Memory B cell (primary cell): ENCODE measurements around the gene SERPINB8.

Experiments
- ATAC-seq: fragments of 150-1000 bp; cut with Tn5 transposase; 2 replicates; pipeline ENCODE4 v1.10.0; 2021; ENCODE audit warnings: low read depth, mild to moderate bottlenecking, moderate library complexity
- DNase-seq, 2 donors: peaks; one replicate each; pipeline ENCODE4 v3.0.0; 2022; ENCODE audit warnings: low spot score in 2 of 2
- H3K27ac Mint-ChIP-seq: one replicate; pipeline ENCODE4 v1.8.0; 2022; ENCODE audit warnings: mild to moderate bottlenecking, moderate library complexity, mixed read lengths
- H3K27me3 Mint-ChIP-seq: one replicate; pipeline ENCODE4 v1.8.0; 2022; ENCODE audit warnings: mixed read lengths
- H3K36me3 Mint-ChIP-seq: one replicate; pipeline ENCODE4 v1.8.0; 2022; ENCODE audit warnings: mild to moderate bottlenecking, mixed read lengths
- H3K4me1 Mint-ChIP-seq: one replicate; pipeline ENCODE4 v1.8.0; 2022; ENCODE audit warnings: mixed read lengths
- H3K4me3 Mint-ChIP-seq: one replicate; pipeline ENCODE4 v1.8.0; 2022; ENCODE audit warnings: mild to moderate bottlenecking, moderate library complexity, mixed read lengths
- H3K9me3 Mint-ChIP-seq: one replicate; pipeline ENCODE4 v1.8.0; 2022; ENCODE audit warnings: mixed read lengths

Gene SERPINB8

GRCh38 chr18:63979409-63979920 lies 9.6 kb downstream of the SERPINB8 start:
- no peak overlapping the region for H3K4me3 Mint-ChIP-seq
- peaks cover 22% of the 10 kb centered on the region for H3K36me3 Mint-ChIP-seq
- DNase-seq (peak in 1 of 2 donors; percentile 24), ATAC-seq (peak; percentile 63)
- peak overlapping the region; percentile 4 for H3K27ac Mint-ChIP-seq
- peaks cover 19% of the 10 kb centered on the region for H3K4me1 Mint-ChIP-seq
- no peaks in the 10 kb centered on the region for H3K9me3 Mint-ChIP-seq
- H3K27me3 Mint-ChIP-seq, result no peaks in the 10 kb centered on the region

DNA sequence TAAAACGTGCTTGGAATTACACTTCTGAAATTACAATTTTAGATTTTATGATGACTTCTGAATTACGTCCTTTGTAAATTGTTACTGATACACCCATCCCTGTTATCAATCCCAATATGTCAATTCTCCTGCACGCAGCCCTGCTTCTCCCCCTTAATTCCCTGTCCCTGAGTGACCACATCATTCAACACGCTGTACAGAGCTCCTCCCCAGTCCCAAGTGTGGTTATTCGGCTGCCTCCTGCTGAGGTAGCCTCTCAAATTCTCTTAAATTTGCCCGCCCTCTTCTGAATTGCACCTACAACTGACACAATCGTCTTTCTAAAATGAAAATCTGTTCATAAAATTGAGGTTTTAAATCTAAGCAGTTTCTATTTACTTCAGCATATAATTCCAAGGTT lies 10.1 kb downstream of the SERPINB8 start:
- H3K36me3 Mint-ChIP-seq, result peaks cover 23% of the 10 kb centered on the region
- peaks cover 15% of the 10 kb centered on the region for H3K4me1 Mint-ChIP-seq
- H3K27ac Mint-ChIP-seq, result no peak overlapping the region

GRCh38 chr18:63980896-63981460 lies 11.1 kb downstream of the SERPINB8 start:
- ATAC-seq (no peak), DNase-seq (no peak)
- Mint-ChIP-seq H3K9me3 (no peaks in the 10 kb centered on the region), H3K4me1 (peaks cover 8% of the 10 kb centered on the region), H3K27ac (no peak overlapping the region), H3K36me3 (peaks cover 27% of the 10 kb centered on the region), H3K27me3 (no peaks in the 10 kb centered on the region), H3K4me3 (no peak overlapping the region)

More for the DNA sequence above, 10.1 kb downstream of the SERPINB8 start:
- H3K9me3 Mint-ChIP-seq, result no peaks in the 10 kb centered on the region
- no peak overlapping the region for H3K4me3 Mint-ChIP-seq
- ATAC-seq (no peak), DNase-seq (no peak)
- H3K27me3 Mint-ChIP-seq, result no peaks in the 10 kb centered on the region

DNA sequence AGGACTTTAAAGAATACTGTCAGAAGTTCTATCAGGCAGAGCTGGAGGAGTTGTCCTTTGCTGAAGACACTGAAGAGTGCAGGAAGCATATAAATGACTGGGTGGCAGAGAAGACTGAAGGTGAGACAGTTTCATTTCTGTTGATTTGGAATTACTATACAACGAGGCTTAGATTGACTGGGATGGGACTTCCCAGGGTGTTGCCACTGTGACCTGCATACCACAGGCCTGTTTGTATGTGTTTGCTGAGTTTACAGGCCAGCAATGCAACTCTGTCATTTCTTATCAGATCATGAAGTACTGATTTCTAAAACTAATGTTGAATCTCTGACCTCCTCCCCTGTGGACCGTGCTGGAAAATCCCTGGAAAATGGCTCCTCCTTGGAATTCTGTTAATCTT lies 11.8 kb downstream of the SERPINB8 start:
- no peak overlapping the region for H3K4me3 Mint-ChIP-seq
- no peaks in the 10 kb centered on the region for H3K27me3 Mint-ChIP-seq
- H3K27ac Mint-ChIP-seq, result no peak overlapping the region
- ATAC-seq, result no peak
- no peaks in the 10 kb centered on the region for H3K9me3 Mint-ChIP-seq
- peaks cover 29% of the 10 kb centered on the region for H3K36me3 Mint-ChIP-seq
- H3K4me1 Mint-ChIP-seq, result peaks cover 8% of the 10 kb centered on the region
- no peak for DNase-seq

- peaks cover 32% of the 10 kb centered on the region for H3K36me3 Mint-ChIP-seq
- no peaks in the 10 kb centered on the region for H3K27me3 Mint-ChIP-seq
- DNase-seq, result no peak
- no peaks in the 10 kb centered on the region for H3K9me3 Mint-ChIP-seq
- ATAC-seq, result no peak
- H3K4me3 Mint-ChIP-seq, result no peak overlapping the region
- H3K27ac Mint-ChIP-seq, result no peak overlapping the region
- H3K4me1 Mint-ChIP-seq, result peaks cover 8% of the 10 kb centered on the region
These were observed 12.5 kb downstream of the SERPINB8 start for GRCh38 chr18:63982361-63982760.

GRCh38 chr18:63986885-63987284 lies 17.0 kb downstream of the SERPINB8 start:
- Mint-ChIP-seq H3K27ac (no peak overlapping the region), H3K27me3 (no peaks in the 10 kb centered on the region), H3K9me3 (no peaks in the 10 kb centered on the region), H3K36me3 (peaks cover 31% of the 10 kb centered on the region), H3K4me1 (no peaks in the 10 kb centered on the region), H3K4me3 (no peak overlapping the region)
- ATAC-seq (no peak), DNase-seq (no peak)

GRCh38 chr18:63987743-63988142 lies 17.9 kb downstream of the SERPINB8 start:
- H3K9me3 Mint-ChIP-seq, result no peaks in the 10 kb centered on the region
- H3K27ac Mint-ChIP-seq, result no peak overlapping the region
- H3K27me3 Mint-ChIP-seq, result no peaks in the 10 kb centered on the region
- H3K4me3 Mint-ChIP-seq, result no peak overlapping the region
- H3K36me3 Mint-ChIP-seq, result peaks cover 26% of the 10 kb centered on the region
- H3K4me1 Mint-ChIP-seq, result no peaks in the 10 kb centered on the region
- DNase-seq, result no peak
- ATAC-seq, result no peak

GRCh38 chr18:63992751-63993150 lies 22.9 kb downstream of the SERPINB8 start:
- H3K27ac Mint-ChIP-seq, result no peak overlapping the region
- peaks cover 18% of the 10 kb centered on the region for H3K36me3 Mint-ChIP-seq
- no peak overlapping the region for H3K4me3 Mint-ChIP-seq
- DNase-seq (no peak), ATAC-seq (no peak)
- H3K4me1 Mint-ChIP-seq, result no peaks in the 10 kb centered on the region
- no peaks in the 10 kb centered on the region for H3K27me3 Mint-ChIP-seq
- peaks cover 4% of the 10 kb centered on the region for H3K9me3 Mint-ChIP-seq

DNA sequence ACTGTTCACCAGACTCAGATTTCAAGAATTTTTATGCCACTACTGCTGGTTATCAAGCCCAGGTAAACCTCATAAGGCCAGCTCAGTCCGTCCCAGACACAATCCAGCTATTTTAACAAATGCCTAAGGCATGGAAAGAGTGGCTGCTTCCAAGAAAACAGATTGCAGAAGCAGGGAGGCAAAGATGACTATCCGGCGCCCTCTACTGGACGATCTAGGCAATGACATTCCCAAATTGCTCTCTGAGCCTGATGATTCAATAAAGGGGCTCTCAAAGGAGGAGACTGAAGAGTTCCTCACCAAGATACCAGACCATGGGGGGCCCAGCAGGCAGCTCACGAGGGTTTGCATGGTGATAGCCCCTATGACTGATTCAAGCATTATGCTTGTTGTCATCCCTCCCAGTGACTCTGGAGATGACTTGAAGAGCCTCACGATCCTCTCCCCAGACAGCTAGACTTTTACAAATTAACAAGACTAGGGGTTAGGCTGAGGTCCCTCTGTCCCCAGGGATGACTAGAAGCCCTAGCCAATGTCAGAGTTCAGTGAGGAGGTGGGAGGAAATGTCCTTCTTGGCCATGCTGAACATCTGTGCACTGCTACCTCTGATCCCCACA lies 25.0 kb downstream of the SERPINB8 start:
- Mint-ChIP-seq H3K36me3 (peaks cover 12% of the 10 kb centered on the region), H3K27ac (no peak overlapping the region), H3K4me3 (no peak overlapping the region), H3K4me1 (no peaks in the 10 kb centered on the region), H3K27me3 (no peaks in the 10 kb centered on the region), H3K9me3 (peaks cover 4% of the 10 kb centered on the region)
- DNase-seq (peak; percentile 48 to 49), ATAC-seq (peak; percentile 44)

GRCh38 chr18:63997041-63997440 lies 27.2 kb downstream of the SERPINB8 start:
- H3K4me3 Mint-ChIP-seq, result no peak overlapping the region
- H3K4me1 Mint-ChIP-seq, result no peaks in the 10 kb centered on the region
- peaks cover 2% of the 10 kb centered on the region for H3K27me3 Mint-ChIP-seq
- H3K36me3 Mint-ChIP-seq, result peaks cover 11% of the 10 kb centered on the region
- peaks cover 4% of the 10 kb centered on the region for H3K9me3 Mint-ChIP-seq
- DNase-seq (no peak), ATAC-seq (no peak)
- no peak overlapping the region for H3K27ac Mint-ChIP-seq

DNA sequence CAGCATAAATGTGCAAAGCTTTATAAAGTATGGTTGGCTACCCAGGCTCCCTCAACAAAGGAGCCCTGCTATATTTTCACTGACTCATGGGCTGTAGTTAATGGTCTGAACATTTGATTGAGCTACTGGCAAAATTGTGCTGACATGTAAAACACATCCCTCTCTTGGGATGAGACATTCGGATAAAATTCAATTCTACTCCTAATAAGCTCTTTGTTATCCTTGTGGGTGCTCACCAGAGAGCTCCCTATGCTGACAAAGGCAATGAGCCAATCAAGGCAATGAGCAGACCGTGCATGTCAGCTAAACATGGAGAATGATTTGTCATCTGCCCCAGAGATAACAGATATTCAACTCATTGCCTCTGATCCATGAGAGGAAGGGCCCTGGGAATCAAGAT lies 27.7 kb downstream of the SERPINB8 start:
- Mint-ChIP-seq H3K4me1 (no peaks in the 10 kb centered on the region), H3K27ac (no peak overlapping the region), H3K9me3 (peaks cover 4% of the 10 kb centered on the region), H3K36me3 (peaks cover 8% of the 10 kb centered on the region), H3K27me3 (peaks cover 2% of the 10 kb centered on the region), H3K4me3 (no peak overlapping the region)
- ATAC-seq (no peak), DNase-seq (no peak)

DNA sequence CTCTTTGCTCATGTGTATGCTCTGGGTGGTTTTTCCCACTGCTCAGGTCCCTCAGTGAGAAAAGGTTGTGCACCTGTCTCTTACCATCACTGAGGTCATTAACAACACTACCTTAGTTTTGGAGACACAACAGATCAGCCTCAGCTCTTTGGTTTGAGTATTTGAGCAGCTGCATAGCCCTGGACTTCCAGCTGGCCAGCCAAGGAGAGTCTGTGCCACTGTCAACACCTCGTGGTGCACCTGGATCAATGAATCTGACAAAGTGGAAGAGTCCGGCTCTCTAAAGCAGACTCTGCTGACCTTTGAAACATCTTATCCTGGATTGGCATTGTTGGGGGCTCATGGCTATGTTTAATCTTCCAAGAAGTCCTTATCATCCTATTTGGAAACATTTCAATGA lies 30.0 kb downstream of the SERPINB8 start:
- Mint-ChIP-seq H3K36me3 (peaks cover 14% of the 10 kb centered on the region), H3K4me1 (no peaks in the 10 kb centered on the region), H3K27me3 (peaks cover 3% of the 10 kb centered on the region), H3K27ac (no peak overlapping the region), H3K4me3 (no peak overlapping the region), H3K9me3 (peaks cover 9% of the 10 kb centered on the region)
- DNase-seq (no peak), ATAC-seq (no peak)

- ATAC-seq (no peak), DNase-seq (no peak)
- Mint-ChIP-seq H3K27me3 (peaks cover 3% of the 10 kb centered on the region), H3K36me3 (peaks cover 13% of the 10 kb centered on the region), H3K27ac (no peak overlapping the region), H3K4me3 (no peak overlapping the region), H3K9me3 (peaks cover 5% of the 10 kb centered on the region), H3K4me1 (no peaks in the 10 kb centered on the region)
These were observed 32.7 kb downstream of the SERPINB8 start for GRCh38 chr18:64002581-64002980.

DNA sequence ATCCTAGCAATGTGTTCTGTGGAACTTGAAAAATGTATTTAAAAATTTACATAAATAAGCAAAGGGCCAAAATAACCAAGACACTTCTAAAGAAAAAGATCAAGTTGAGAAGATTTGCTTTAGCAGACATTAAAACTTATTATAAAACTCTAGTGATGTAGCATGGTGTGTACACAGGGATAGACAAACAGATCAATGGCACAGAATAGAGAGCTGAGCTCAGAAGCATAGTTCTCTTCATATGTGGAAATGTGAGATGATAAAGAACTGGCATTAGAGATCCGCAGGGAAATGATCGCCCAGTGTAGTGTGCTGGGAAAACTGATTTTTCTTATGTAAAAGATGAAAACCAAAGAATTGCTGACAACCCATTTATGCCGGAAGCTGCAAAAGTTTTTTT lies 39.4 kb downstream of the SERPINB8 start:
- H3K36me3 Mint-ChIP-seq, result peaks cover 5% of the 10 kb centered on the region
- H3K4me3 Mint-ChIP-seq, result no peak overlapping the region
- H3K27ac Mint-ChIP-seq, result no peak overlapping the region
- H3K9me3 Mint-ChIP-seq, result no peaks in the 10 kb centered on the region
- peaks cover 1% of the 10 kb centered on the region for H3K27me3 Mint-ChIP-seq
- ATAC-seq (no peak), DNase-seq (no peak)
- H3K4me1 Mint-ChIP-seq, result no peaks in the 10 kb centered on the region

GRCh38 chr18:64011513-64011912 lies 41.6 kb downstream of the SERPINB8 start:
- H3K27me3 Mint-ChIP-seq, result peaks cover 1% of the 10 kb centered on the region

More at GRCh38 chr18:64011513-64011912, 41.6 kb downstream of the SERPINB8 start:
- Mint-ChIP-seq H3K27ac (no peak overlapping the region), H3K4me3 (no peak overlapping the region), H3K9me3 (no peaks in the 10 kb centered on the region), H3K4me1 (no peaks in the 10 kb centered on the region), H3K36me3 (no peaks in the 10 kb centered on the region)
- DNase-seq, result no peak
- no peak for ATAC-seq
